Cardiac muscle cell (in vitro differentiated cells and primary cell): ENCODE measurements around the gene USP6. TPM values are rescaled to one million over a fixed set of nuclear protein-coding genes. Genes with fewer than 3 reads are reported as not detected.
"Not testable (repeated sequence)": the region's sequence is repeated elsewhere in the genome, so short reads cannot be mapped to it uniquely, and the experiment has no call there.

Experiments used
- DNase-seq, 2 donors: peaks; one replicate each; pipeline versions ENCODE4 v3.0.0 to v3.0.0-alpha.2; 2010 to 2017; ENCODE audit warnings: low read depth in 1 of 2, low spot score in 1 of 2
- H3K27ac ChIP-seq: fragments of 200-600 bp; sonication (generic); 2 replicates; pipeline ENCODE4 v1.5.1; 2016
- H3K27me3 ChIP-seq: fragments of 200-600 bp; sonication (generic); 2 replicates; pipeline ENCODE4 v1.6.0; 2016; ENCODE audit warnings: control low read depth
- H3K36me3 ChIP-seq: fragments of 200-600 bp; sonication (generic); 2 replicates; pipeline ENCODE4 v1.5.1; 2016; ENCODE audit warnings: control low read depth
- H3K4me1 ChIP-seq: fragments of 200-600 bp; sonication (generic); 2 replicates; pipeline ENCODE4 v1.8.1; 2017; ENCODE audit warnings: low read depth, mild to moderate bottlenecking, mixed run types
- H3K4me3 ChIP-seq: fragments of 200-600 bp; sonication (generic); 2 replicates; pipeline ENCODE4 v1.5.1; 2016; ENCODE audit warnings: mild to moderate bottlenecking
- H3K9me3 ChIP-seq: fragments of 200-600 bp; sonication (generic); 2 replicates; pipeline ENCODE4 v1.5.1; 2017; ENCODE audit warnings: low read depth, mild to moderate bottlenecking, control low read depth
- polyA plus RNA-seq: library from polyadenylated mRNA; unstranded; fragments of >200 nt; fragmentation: Nextera tagmentation; extraction: Ambion mirVana; gene quantifications from 2 replicates; pipeline ENCODE4 v1.2.1, GENCODE V29; 2016
- total RNA-seq: library from RNA; depleted of rRNA; stranded (reverse); fragments of >200 nt; gene quantifications from 2 replicates; pipeline ENCODE4 v1.2.3, GENCODE V29; 2016
- TF ChIP-seq, protein P1 (sequence below): IDR thresholded peaks from 2 replicates; pipeline ENCODE4 v1.5.1; 2012; ENCODE audit warnings: low read depth, mild to moderate bottlenecking, low read length

The USP6 gene
- 0.03 TPM in 1 of 2 replicates, not detected in the other for total RNA-seq
- polyA plus RNA-seq: 0.53 and 0.54 TPM in 2 replicates

- TF ChIP-seq, protein P1, sequence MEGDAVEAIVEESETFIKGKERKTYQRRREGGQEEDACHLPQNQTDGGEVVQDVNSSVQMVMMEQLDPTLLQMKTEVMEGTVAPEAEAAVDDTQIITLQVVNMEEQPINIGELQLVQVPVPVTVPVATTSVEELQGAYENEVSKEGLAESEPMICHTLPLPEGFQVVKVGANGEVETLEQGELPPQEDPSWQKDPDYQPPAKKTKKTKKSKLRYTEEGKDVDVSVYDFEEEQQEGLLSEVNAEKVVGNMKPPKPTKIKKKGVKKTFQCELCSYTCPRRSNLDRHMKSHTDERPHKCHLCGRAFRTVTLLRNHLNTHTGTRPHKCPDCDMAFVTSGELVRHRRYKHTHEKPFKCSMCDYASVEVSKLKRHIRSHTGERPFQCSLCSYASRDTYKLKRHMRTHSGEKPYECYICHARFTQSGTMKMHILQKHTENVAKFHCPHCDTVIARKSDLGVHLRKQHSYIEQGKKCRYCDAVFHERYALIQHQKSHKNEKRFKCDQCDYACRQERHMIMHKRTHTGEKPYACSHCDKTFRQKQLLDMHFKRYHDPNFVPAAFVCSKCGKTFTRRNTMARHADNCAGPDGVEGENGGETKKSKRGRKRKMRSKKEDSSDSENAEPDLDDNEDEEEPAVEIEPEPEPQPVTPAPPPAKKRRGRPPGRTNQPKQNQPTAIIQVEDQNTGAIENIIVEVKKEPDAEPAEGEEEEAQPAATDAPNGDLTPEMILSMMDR: no peak
- no peak within 1 kb of the TSS for H3K27ac ChIP-seq
- H3K27me3 ChIP-seq: no peaks in the 10 kb centered on the region
- no peak for DNase-seq
- no peaks in the 10 kb centered on the region for H3K4me1 ChIP-seq
- no peaks in the 10 kb centered on the region for H3K9me3 ChIP-seq
- no peaks in the 10 kb centered on the region for H3K36me3 ChIP-seq
- H3K4me3 ChIP-seq: no peak within 1 kb of the TSS
Measured at GRCh38 chr17:5115673-5116651, at the start of gene USP6. Gene USP6, plus strand, starts transcription at chr17:5116032. Its CDS starts 14,336 bp downstream, at chr17:5130368.

- H3K4me1 ChIP-seq: no peaks in the 10 kb centered on the region
- H3K27ac ChIP-seq: no peak overlapping the region
- H3K4me3 ChIP-seq: no peak overlapping the region
- H3K36me3 ChIP-seq: no peaks in the 10 kb centered on the region
- TF ChIP-seq, protein P1: no peak
- DNase-seq: no peak
- H3K9me3 ChIP-seq: no peaks in the 10 kb centered on the region
- H3K27me3 ChIP-seq: no peaks in the 10 kb centered on the region
Measured at GRCh38 chr17:5068236-5068635, 47.6 kb upstream of the USP6 start.

DNA sequence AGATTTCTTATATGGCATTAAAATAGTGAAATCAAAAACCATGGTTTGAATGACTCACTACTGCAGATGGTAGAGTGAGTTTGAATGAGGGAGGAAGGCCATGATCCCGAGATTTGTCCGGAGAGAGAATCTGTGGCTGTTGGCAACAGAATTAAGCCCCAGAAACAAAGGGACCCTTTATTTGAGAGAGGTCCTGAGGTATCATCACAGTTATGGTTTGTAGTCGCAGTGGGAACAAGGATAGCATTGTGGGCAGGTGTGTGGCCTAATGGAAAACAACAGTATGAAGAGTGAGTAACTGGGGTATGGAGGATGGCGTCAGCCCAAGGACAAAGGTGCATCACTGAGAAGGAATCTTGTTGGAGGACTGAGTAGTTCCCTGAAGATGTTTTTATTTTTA is 46.1 kb upstream of the USP6 start:
- no peaks in the 10 kb centered on the region for H3K27me3 ChIP-seq
- no peaks in the 10 kb centered on the region for H3K4me1 ChIP-seq
- H3K36me3 ChIP-seq: no peaks in the 10 kb centered on the region
- H3K4me3 ChIP-seq: no peak overlapping the region
- DNase-seq: no peak
- H3K27ac ChIP-seq: no peak overlapping the region
- TF ChIP-seq, protein P1: no peak
- no peaks in the 10 kb centered on the region for H3K9me3 ChIP-seq

- H3K27me3 ChIP-seq, H3K4me1 ChIP-seq, DNase-seq, H3K27ac ChIP-seq, H3K36me3 ChIP-seq, H3K4me3 ChIP-seq, H3K9me3 ChIP-seq: not testable (repeated sequence)
Measured at GRCh38 chr17:5075472-5075871, 40.4 kb upstream of the USP6 start.

DNA sequence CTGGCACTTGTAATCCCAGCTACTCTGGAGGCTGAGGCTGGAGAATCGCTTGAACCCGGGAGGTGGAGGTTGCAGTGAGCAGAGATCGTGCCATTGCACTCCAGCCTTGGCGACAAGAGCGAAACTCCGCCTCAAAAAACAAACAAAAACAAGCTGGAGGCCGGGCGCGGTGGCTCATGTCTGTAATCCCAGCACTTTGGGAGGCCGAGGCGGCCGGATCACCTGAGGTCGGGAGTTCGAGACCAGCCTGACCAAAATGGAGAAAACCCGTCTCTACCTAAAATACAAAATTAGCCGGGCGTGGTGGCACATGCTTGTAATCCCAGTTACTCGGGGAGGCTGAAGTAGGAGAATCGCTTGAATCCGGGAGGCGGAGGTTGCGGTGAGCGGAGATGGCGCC is 38.6 kb upstream of the USP6 start:
- H3K27me3 ChIP-seq, DNase-seq, H3K4me3 ChIP-seq, H3K36me3 ChIP-seq, H3K27ac ChIP-seq, H3K4me1 ChIP-seq, H3K9me3 ChIP-seq: not testable (repeated sequence)

- no peaks in the 10 kb centered on the region for H3K27me3 ChIP-seq
- no peaks in the 10 kb centered on the region for H3K4me1 ChIP-seq
- H3K4me3 ChIP-seq: no peak overlapping the region
- TF ChIP-seq, protein P1: no peak
- H3K36me3 ChIP-seq: no peaks in the 10 kb centered on the region
- no peak for DNase-seq
- no peak overlapping the region for H3K27ac ChIP-seq
- H3K9me3 ChIP-seq: no peaks in the 10 kb centered on the region
Measured at GRCh38 chr17:5077781-5078105, 38.1 kb upstream of the USP6 start.
